SH-SY5Y (cell line): Measurements from ENCODE around the gene MKRN2OS.

Experiments
- GATA2 ChIP-seq: IDR thresholded peaks from 2 replicates; pipeline ENCODE4 v1.6.1; 2011; ENCODE audit warnings: mild to moderate bottlenecking, low read depth, low read length
- GATA3 ChIP-seq: IDR thresholded peaks from 2 replicates; pipeline ENCODE4 v1.6.1; 2011; ENCODE audit warnings: low read depth, mild to moderate bottlenecking, low read length, moderate library complexity

MKRN2OS gene, protein sequence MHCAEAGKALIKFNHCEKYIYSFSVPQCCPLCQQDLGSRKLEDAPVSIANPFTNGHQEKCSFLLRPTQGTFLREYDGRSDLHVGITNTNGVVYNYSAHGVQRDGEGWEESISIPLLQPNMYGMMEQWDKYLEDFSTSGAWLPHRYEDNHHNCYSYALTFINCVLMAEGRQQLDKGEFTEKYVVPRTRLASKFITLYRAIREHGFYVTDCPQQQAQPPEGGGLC

DNA sequence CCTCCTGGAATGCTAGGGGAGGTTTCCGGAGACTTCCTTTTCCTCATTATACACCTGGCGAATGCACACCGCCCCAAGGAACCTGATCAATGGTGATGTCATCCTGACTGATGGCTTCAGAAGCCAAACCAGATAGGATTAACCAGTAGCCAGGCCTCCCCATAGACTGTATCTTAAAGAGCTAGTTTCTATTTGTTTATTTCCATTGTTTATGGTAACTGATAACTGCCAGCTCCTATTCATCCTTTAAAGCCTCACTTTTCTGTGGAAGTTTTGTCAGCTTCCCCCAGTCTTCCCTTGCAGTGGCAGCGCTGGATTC is at the start of gene MKRN2OS:
TSS of gene MKRN2OS (minus strand) at position 27 of the 319 bp plus-strand sequence. CDS start 35 bp downstream, outside the sequence.
- TF ChIP-seq GATA3 (no peak), GATA2 (no peak)

DNA sequence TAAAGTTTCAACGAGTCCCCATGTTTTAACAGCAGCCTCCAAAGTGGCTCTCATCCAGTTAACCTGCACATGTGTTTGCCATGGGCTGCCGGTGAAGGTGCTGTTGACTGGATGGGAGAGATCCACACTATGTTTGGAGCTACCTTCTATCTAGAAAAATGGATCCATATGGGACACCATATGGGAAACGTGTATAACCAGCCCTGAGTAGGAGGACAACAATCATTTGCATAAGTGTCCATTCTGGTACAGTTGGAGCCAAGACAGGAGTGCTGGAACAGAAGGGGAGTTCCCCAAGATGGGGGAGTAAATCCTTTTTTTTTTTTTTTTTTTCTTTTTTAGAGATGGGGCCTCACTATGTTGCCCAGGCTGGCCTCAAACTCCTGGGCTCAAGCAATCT is 48.2 kb upstream of the MKRN2OS start:
- TF ChIP-seq GATA2 (no peak), GATA3 (no peak)

DNA sequence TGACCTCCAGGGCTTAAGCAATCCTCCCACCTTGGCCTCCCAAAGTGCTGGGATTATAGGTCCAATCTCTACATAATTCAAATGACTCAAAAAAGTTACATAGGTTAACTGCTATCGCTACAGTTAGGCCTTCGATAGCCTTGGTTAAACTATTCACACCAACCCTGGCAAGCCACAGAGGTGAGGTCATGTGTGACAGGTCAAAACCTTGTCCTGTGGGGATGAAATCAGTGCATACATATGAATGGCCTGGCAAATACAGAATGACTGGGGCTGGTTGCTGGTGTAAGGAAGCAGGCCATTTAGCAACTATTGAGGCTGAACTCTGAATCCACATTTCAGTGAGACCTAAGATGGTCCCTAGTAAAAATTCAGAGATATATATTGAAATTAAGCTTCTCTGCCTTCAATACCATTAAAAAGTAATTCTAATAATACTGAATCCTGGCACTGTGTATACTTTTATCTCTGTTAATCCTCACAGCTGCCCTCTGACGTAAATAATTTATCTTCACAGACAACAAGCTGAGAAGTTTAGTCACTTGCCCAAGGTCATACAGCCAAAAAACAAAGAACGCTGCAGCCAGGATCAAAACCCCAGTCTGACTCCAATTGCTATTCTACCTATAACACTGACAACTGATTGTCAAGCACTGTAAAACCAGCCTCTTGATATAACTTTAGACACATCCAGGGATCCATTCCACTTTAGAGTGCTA is 46.9 kb upstream of the MKRN2OS start:
- TF ChIP-seq GATA2: no peak
- TF ChIP-seq GATA3: no peak

DNA sequence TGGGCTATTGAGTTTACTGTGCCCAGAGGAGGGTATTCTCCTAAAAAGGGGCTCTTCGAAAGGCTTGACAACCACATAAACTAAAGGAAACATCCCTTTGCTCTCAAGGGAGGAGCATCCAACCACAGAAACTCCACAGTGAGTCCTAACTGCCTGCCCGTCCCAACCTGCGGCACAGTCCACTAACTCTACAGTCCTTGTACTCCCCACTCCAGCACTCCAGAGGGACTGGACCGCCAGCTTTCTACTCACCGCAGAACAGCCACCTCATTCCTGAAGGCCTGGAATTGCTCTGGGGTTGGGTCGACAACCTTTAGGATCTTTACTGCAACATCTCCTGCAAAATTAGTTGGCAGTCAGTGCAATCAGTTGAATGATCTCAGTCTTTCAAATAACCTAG is 46.2 kb upstream of the MKRN2OS start:
- TF ChIP-seq GATA2: no peak
- TF ChIP-seq GATA3: no peak

DNA sequence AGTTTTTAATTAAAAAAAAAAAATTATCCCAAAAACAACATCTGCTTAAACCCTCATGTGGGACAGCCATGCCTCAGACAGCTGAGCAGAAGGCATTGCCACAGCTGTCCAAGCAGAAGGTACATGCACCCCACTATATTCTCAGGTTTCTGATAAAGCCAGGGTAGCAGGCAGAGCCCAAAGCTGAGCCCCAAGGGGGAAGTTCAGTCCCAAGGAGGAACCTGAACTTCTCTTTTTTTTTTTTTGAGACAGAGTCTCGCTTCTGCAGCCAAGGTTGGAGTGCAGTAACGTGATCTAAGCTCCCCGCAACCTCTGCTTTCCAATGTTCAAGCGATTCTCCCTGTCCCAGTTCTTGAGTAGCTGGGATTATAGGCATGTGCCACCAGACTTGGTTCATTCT is 44.8 kb upstream of the MKRN2OS start:
- TF ChIP-seq GATA3 (no peak), GATA2 (no peak)

DNA sequence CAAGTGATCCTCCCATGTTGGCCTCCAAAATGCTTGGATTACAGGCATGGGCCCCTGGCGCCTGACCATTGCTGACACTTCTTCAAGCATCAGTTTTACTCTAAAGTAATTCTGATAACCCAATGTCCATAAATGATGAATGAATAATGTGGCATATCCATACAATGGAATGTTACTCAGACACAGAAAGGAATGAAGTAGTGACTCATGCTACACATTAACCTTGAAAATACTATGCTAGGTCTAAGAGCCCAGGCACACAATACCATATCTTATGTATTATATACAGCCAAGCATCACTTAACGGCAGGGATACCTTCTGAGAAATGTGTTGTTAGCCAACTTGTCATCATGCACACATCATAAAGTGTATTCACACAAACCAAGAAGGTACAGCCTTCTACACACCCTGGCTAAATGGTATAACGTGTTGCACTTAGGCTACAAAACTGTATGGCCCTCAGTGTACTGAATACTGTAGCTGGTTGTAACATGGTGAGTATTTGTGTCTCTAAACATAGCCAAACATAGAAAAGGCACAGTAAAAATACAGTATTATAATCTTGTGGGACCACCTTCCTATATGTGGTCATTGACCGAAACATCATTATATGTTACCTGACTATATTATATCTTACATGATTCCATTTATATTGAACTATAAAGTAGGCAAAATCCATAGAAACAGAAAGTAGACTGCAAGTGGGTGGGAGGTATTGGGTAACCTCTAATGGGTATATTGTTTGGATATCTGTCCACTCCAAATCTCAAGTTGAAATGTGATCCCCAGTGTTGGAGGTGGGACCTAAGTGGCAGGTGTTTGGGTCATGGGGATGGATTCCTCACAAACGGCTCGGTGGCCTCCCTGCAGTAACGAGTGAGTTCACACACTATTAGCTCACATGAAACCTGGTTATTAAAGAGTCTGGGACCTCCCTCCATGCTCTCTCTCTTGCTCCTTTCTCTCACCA is 43.0 kb upstream of the MKRN2OS start:
- no peak for TF ChIP-seq GATA3
- TF ChIP-seq GATA2: no peak

DNA sequence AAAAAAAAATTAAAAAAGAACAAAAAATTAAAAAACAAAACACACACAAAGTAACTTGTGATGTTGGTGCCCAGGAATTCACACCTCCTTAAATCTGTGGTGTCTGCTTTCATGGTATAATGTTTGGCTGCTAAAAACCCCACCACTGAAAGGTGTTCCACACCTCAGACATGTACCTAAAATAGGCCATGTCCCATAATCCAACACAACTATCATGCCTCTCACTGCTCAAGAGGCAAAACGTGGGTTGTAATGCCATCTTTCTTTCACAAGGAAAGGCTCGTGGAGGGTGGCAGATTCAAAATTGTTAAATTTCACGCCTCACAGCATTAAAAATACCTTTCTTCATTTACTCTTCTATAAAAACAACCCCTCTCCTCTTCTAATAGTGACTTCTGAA is 41.1 kb upstream of the MKRN2OS start:
- TF ChIP-seq GATA2 (no peak), GATA3 (no peak)

DNA sequence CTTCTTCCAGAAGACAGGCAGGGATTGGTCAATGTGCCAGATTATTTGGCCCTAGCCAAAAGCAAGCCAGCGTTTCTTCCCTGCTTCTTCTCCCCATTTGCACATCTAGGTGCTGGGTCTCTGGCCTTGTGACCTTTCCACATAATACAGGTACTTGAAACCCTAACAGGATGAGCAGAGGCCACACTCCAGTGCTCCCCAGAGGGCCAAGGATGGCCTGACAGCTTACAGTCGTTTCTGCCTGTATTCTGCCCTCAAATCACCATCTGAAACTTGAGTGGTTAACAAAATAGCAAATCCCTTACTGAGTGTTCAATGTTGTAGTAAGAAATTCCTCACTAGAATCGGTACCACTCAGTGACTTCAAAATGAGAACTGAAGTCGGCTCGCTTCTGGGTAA is 40.7 kb upstream of the MKRN2OS start:
- TF ChIP-seq GATA3 (no peak), GATA2 (no peak)

DNA sequence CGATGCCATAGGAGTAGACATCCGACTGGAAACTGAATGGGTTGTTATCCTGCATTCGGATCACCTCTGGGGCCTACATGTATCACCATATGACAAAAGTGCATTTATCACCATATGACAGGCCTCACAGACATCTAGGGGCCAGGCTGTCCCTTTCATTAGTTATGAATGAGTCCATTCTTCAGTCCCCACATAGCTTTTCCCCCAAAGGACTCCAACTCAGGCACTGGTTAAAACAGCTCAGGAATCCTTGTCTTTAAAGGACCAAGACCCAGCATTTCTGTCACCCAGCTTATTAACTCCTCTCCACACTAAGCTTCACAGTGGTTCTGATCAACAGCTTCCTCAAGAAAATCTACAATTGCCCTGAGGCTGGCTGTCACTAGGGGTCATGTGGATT is 39.9 kb upstream of the MKRN2OS start:
- no peak for TF ChIP-seq GATA2
- TF ChIP-seq GATA3: no peak

DNA sequence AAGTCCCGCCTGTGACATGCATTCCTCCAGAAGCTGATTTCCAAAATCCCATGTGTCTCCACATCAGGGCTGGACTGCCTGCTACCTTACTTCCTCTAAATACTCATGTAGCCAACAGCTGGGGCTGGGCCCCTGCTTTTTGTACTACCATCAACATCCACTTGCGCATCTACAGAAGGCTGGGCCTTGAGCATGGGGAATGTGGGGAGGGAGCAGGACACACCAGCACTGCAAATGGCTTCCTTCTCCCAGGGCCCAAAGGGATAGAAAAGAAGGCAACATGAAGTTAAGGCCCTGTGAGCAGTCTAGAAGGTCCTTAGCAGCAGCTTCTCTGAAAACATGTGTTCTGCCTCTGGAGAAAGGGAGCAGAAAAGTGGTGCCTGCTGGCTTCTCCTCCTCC is 38.8 kb upstream of the MKRN2OS start:
- TF ChIP-seq GATA2 (no peak), GATA3 (no peak)

DNA sequence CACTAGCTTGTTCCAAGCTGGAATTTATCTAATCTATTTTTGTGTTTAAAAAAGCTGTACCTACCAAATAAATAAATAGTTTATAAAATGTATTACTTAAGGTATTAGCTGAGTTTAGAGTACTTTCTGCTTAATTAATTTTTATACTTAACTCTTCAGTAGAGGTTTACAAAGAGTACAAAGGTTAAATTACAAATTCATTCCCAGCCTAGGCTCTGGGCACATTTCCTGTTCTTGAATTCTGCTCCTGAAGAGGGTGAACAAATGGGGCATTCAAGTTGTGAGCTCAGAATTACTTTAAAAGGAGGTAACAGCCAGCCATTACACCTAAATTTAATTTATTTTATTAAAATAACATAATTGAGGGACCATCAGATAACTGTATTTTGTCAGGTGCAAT is 38.0 kb upstream of the MKRN2OS start:
- TF ChIP-seq GATA2: no peak
- no peak for TF ChIP-seq GATA3

DNA sequence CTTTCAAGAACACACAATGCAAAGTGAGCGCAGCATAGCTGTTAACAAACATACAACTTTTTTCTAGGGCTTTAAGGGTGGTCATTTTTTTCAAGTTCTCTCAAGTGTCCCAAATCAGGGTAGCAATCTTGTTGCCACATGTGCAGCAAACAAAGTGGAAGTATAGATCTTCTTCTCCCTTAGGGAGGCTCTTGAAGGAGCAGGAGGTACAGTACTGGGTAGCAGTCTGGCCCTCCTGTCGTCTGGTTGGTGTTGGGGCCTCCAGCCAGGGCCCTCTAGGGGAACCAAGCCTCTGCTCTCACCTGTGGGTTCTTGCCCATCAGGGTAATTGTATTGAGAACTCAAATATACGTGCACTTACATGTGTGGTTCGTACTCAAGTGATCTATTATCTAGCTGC is 37.4 kb upstream of the MKRN2OS start:
- TF ChIP-seq GATA3: no peak

DNA sequence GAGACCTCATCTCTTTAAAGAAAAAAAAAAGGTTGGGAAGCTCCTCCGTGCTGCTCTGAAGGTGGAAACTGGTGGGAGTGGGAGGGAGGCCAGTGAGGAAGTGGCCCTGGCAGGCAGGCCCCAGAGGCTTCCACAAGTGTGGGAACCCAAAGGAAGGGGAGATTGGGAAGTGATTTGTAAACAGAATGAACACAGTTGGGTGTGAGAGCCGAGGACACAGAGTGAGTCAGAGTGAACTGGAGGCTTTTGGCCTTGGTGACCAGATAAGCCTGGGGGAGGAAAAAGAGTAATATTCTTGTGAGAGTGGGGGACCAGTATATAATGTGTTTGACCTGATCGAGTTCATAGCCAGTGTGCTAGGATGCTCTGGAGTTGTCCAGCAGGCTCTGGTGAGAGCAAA is 34.6 kb upstream of the MKRN2OS start:
- TF ChIP-seq GATA2 (no peak), GATA3 (no peak)

DNA sequence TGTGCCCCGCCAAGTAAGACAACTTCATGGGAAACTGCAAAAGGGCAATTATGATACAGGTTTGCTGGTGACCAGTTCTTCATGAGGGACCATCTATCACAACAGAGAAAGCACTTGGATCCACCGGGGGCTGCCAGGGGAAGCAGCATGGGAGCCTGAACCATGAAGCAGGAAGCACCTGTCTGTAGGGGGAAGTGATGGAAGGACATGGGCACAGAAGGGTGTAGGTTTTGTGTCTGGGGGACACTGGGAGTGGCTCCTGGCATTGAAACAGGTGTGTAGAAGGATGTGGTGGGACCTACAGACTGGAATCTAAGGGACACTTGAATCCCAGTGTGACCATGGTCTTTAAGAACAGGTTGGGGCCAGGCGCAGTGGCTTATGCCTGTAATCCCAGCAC is 34.2 kb upstream of the MKRN2OS start:
- TF ChIP-seq GATA3 (no peak), GATA2 (no peak)
